Mononuclear cell (primary cell): ENCODE data around the gene ENOX1. TPM values are rescaled to one million over a fixed set of nuclear protein-coding genes. Genes with fewer than 3 reads are reported as not detected.

Experiments used
- H3K27me3 ChIP-seq: 2 replicates; pipeline ENCODE4 v1.6.0; 2011; ENCODE audit warnings: low read length, control low read depth; ENCODE audit not compliant: insufficient read depth
- H3K4me1 ChIP-seq: 2 replicates; pipeline ENCODE4 v1.5.1; 2011; ENCODE audit warnings: mild to moderate bottlenecking, low read length, control low read depth; ENCODE audit not compliant: insufficient read depth
- H3K4me3 ChIP-seq: 2 replicates; pipeline ENCODE4 v1.5.1; 2011; ENCODE audit warnings: mild to moderate bottlenecking, low read length, moderate library complexity
- H3K9me3 ChIP-seq: 2 replicates; pipeline ENCODE4 v1.5.1; 2011; ENCODE audit warnings: low read depth, mild to moderate bottlenecking, control low read depth, low read length
- total RNA-seq: library from RNA; depleted of rRNA; stranded (reverse); fragments of >200 nt; gene quantifications from one replicate; pipeline ENCODE4 v1.2.3, GENCODE V29; 2012

Gene ENOX1
- total RNA-seq, 1 donor = under 0.01 TPM

GRCh38 chr13:43773602-43774001 is 13.2 kb downstream of the ENOX1 start:
- H3K27me3 ChIP-seq = no peaks in the 10 kb centered on the region
- no peak overlapping the region for H3K4me3 ChIP-seq
- H3K4me1 ChIP-seq = no peaks in the 10 kb centered on the region
- H3K9me3 ChIP-seq = no peaks in the 10 kb centered on the region

GRCh38 chr13:43770871-43771270 is 15.9 kb downstream of the ENOX1 start:
- Histone ChIP-seq H3K4me1 (no peaks in the 10 kb centered on the region), H3K27me3 (no peaks in the 10 kb centered on the region), H3K4me3 (no peak overlapping the region), H3K9me3 (no peaks in the 10 kb centered on the region)

GRCh38 chr13:43769529-43769928 is 17.2 kb downstream of the ENOX1 start:
- Histone ChIP-seq H3K27me3 (no peaks in the 10 kb centered on the region), H3K4me1 (no peaks in the 10 kb centered on the region), H3K9me3 (no peaks in the 10 kb centered on the region), H3K4me3 (no peak overlapping the region)

GRCh38 chr13:43767341-43767931 is 19.3 kb downstream of the ENOX1 start:
- H3K9me3 ChIP-seq = no peaks in the 10 kb centered on the region
- no peak overlapping the region for H3K4me3 ChIP-seq
- no peaks in the 10 kb centered on the region for H3K4me1 ChIP-seq

GRCh38 chr13:43766725-43767124 is 20.0 kb downstream of the ENOX1 start:
- H3K9me3 ChIP-seq = no peaks in the 10 kb centered on the region
- no peaks in the 10 kb centered on the region for H3K4me1 ChIP-seq
- peaks cover 3% of the 10 kb centered on the region for H3K27me3 ChIP-seq
- no peak overlapping the region for H3K4me3 ChIP-seq

More at GRCh38 chr13:43767341-43767931, 19.3 kb downstream of the ENOX1 start:
- H3K27me3 ChIP-seq = peaks cover 3% of the 10 kb centered on the region

GRCh38 chr13:43764349-43764748 is 22.4 kb downstream of the ENOX1 start:
- Histone ChIP-seq H3K27me3 (peaks cover 3% of the 10 kb centered on the region), H3K9me3 (no peaks in the 10 kb centered on the region), H3K4me1 (no peaks in the 10 kb centered on the region), H3K4me3 (no peak overlapping the region)

- no peaks in the 10 kb centered on the region for H3K9me3 ChIP-seq
- H3K4me3 ChIP-seq = no peak overlapping the region
- peaks cover 3% of the 10 kb centered on the region for H3K27me3 ChIP-seq
- H3K4me1 ChIP-seq = no peaks in the 10 kb centered on the region
Measured at GRCh38 chr13:43763143-43763759, 23.5 kb downstream of the ENOX1 start.

GRCh38 chr13:43761616-43762315 is 25.0 kb downstream of the ENOX1 start:
- H3K4me1 ChIP-seq = no peaks in the 10 kb centered on the region
- no peaks in the 10 kb centered on the region for H3K9me3 ChIP-seq
- peaks cover 3% of the 10 kb centered on the region for H3K27me3 ChIP-seq
- H3K4me3 ChIP-seq = no peak overlapping the region

GRCh38 chr13:43760257-43760656 is 26.5 kb downstream of the ENOX1 start:
- no peaks in the 10 kb centered on the region for H3K4me1 ChIP-seq
- H3K4me3 ChIP-seq = no peak overlapping the region
- peaks cover 3% of the 10 kb centered on the region for H3K27me3 ChIP-seq
- H3K9me3 ChIP-seq = no peaks in the 10 kb centered on the region

GRCh38 chr13:43758834-43759233 is 27.9 kb downstream of the ENOX1 start:
- H3K27me3 ChIP-seq = peaks cover 3% of the 10 kb centered on the region
- H3K4me1 ChIP-seq = no peaks in the 10 kb centered on the region
- H3K4me3 ChIP-seq = no peak overlapping the region
- no peaks in the 10 kb centered on the region for H3K9me3 ChIP-seq

GRCh38 chr13:43757266-43757665 is 29.5 kb downstream of the ENOX1 start:
- H3K4me1 ChIP-seq = no peaks in the 10 kb centered on the region
- H3K27me3 ChIP-seq = no peaks in the 10 kb centered on the region
- H3K4me3 ChIP-seq = no peak overlapping the region
- H3K9me3 ChIP-seq = no peaks in the 10 kb centered on the region

GRCh38 chr13:43755844-43756243 is 30.9 kb downstream of the ENOX1 start:
- Histone ChIP-seq H3K4me1 (no peaks in the 10 kb centered on the region), H3K27me3 (no peaks in the 10 kb centered on the region), H3K4me3 (no peak overlapping the region), H3K9me3 (no peaks in the 10 kb centered on the region)

- Histone ChIP-seq H3K27me3 (no peaks in the 10 kb centered on the region), H3K9me3 (no peaks in the 10 kb centered on the region), H3K4me3 (no peak overlapping the region), H3K4me1 (no peaks in the 10 kb centered on the region)
Measured at GRCh38 chr13:43751624-43752023, 35.1 kb downstream of the ENOX1 start.

GRCh38 chr13:43749503-43749902 is 37.3 kb downstream of the ENOX1 start:
- no peaks in the 10 kb centered on the region for H3K27me3 ChIP-seq
- H3K4me3 ChIP-seq = no peak overlapping the region
- no peaks in the 10 kb centered on the region for H3K4me1 ChIP-seq
- no peaks in the 10 kb centered on the region for H3K9me3 ChIP-seq

- Histone ChIP-seq H3K4me3 (no peak overlapping the region), H3K4me1 (no peaks in the 10 kb centered on the region), H3K27me3 (no peaks in the 10 kb centered on the region), H3K9me3 (no peaks in the 10 kb centered on the region)
Measured at GRCh38 chr13:43744261-43745031, 42.3 kb downstream of the ENOX1 start.
